GM21786 (cell line): Measurements from ENCODE around the gene TMEM131.

Experiments
- ATAC-seq: cut with Tn5 transposase; IDR thresholded peaks from one replicate; pipeline ENCODE4 v1.9.1; 2021; ENCODE audit not compliant: unreplicated experiment

The TMEM131 gene

DNA sequence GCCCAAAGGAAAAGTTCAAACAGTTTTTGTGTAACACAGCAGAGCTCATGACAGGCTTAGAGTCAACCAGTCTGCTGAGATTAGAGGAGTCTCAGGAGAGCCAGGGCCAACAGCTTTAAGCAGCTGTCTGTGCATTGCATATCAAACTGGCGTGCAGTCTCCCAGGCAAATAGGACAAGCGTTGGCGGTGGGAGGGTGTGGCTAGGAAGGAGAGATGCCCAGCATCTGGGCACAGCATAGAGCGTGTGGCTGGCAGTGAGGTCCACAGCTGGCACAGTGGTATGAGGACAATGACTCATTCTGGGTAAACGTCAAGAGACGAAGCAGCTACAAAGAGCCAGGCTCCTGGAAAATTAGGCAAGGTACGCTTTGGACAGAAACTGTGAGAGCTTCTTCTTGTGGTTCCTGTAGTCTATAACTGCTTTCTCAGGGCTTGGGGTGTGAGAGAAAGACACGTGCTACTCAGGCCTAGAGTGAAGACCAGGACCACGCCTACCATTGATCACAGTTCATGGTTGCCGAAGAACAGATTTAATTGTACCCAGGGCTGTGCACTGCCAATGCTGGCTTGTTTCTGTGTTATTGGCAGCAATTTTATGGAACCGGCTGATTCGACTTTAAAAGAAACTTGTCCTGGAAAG, 267.5 kb downstream of the TMEM131 start:
- ATAC-seq = no peak

DNA sequence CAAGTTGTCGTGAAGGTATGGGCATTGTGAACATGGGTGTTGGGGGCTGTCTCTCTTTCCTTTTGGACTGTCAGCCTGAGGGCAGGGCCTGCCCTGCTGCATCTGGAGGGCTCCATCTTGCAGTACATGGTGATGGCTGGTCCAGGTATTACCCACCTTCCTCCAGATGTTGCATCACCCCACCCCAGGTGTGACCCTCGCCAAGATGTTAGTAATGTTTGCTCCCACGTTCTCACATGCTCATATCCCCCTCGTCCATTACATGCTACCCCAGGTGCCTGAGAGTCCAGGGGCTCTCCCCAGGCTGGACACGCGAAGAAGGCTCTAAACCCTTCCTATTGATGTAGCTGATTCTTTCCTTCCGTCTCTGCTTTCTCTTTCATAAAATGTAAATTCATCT, 268.5 kb downstream of the TMEM131 start:
- no peak for ATAC-seq

- no peak for ATAC-seq
These were observed 269.3 kb downstream of the TMEM131 start for GRCh38 chr2:97726261-97727064.

DNA sequence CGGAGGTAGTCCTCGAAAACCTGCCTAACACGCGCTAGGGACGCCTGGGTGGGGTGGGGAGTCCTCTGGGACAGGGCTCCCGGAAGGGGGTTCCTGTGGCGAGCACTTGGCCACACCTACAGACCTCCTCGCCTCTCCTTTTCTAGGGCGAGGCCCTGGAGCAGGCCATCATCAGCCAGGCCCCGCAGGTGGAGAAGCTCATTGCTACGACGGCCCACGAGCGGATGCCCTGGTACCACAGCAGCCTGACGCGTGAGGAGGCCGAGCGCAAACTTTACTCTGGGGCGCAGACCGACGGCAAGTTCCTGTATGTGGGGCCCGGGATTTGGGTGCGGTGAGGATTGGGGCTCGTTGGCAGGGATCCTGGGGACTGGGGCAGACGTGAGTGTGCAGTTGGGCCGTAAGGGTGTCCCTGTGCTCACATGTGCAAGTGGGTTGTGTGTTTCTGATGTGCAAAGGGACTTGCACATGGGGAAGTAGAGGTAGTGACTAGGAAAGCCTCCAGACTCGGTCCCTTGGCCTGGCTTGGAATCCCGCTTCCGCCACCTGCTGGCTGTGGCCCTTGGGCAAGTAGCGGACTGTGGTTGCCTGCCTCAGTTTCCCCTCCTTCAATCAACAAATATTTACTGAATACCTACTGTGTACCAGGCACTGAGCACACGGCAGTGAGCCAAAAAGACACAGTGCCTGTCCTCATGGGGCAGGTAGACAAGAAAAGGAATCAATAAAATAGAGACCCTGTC, 270.6 kb downstream of the TMEM131 start:
- no peak for ATAC-seq

DNA sequence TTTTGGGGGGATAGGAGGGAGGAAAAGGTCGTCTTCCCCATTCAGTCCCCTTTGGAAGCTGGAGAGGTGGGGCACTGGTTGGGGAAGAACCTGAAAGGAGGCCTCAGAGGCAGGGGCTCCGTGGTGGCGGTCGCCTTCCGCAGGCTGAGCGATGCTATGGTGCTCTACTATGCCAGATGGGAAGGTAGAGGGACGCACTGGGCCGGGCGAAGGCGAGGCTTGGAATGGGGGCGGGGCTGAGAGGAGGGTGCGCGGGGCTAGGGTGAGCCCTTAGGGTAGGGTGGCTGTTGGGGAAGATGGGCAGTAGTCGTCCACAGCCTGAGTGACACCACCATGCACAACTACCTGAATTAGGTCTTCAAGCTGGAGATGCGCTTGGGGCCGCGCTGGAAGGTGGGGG, 271.2 kb downstream of the TMEM131 start:
- no peak for ATAC-seq

- no peak for ATAC-seq
These were observed 271.7 kb downstream of the TMEM131 start for GRCh38 chr2:97724073-97724410.

DNA sequence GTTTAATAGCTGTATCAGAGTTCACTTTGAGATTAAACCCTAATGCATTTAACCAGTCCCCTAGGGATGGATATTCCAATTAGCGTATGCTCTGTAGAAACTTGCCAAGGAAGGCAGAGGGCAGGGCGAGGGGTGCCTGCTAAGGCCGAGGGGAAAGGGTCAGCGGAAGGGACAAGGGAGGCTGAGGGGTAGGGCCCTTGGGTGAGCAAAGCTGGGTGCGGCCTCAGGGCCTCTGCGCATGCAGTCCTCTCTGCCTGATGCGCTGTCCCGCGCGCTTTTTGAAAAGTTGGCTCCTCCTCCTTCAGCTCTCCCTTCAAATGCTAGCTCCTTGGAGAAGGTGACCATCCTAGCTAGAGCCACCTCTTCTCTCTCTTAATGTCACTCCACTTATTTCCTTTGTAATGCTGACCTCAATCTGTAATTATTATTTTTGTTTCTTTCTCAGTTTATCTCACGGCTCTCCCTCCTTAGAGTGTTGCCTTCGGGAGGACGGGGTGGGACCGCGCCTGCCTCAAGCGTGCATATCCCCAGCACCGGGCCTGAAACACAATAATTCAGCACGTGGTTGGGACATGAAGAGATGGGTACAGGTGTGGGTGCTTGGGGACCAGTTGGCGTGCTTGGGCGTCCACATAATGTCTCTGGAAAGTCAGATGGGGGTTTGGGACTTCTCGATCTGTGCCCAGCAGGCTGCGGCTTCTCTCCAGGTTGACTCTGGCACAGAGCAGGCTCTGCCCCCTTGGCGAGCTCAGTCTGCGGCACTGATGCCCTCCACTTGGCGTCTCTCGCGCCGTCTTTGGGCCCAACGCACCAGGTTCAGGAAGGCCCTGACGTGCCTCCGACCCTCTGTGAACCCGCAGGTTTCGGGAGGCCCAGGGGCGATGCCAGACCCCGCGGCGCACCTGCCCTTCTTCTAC, 272.3 kb downstream of the TMEM131 start:
- ATAC-seq = no peak

- no peak for ATAC-seq
These were observed 273.5 kb downstream of the TMEM131 start for GRCh38 chr2:97722227-97722626.

DNA sequence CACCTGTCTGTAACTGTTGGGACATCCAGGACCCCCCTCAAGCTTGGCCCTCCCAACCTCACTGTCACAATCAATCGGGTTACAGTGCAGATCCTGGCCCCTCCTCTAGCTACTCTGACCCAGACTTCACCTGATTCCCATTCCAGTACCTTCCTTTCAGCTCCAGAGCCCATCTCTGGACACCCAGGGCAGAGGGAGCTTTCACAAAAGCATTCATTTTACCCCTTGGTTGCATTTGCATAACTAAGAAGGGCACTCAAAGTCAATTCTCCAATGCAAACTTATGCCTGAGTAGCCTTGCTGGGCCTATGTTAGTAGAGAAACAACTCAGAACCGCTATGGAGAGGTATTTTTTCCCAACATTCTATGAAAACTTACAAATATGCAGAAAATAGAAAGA, 275.0 kb downstream of the TMEM131 start:
- ATAC-seq = no peak

DNA sequence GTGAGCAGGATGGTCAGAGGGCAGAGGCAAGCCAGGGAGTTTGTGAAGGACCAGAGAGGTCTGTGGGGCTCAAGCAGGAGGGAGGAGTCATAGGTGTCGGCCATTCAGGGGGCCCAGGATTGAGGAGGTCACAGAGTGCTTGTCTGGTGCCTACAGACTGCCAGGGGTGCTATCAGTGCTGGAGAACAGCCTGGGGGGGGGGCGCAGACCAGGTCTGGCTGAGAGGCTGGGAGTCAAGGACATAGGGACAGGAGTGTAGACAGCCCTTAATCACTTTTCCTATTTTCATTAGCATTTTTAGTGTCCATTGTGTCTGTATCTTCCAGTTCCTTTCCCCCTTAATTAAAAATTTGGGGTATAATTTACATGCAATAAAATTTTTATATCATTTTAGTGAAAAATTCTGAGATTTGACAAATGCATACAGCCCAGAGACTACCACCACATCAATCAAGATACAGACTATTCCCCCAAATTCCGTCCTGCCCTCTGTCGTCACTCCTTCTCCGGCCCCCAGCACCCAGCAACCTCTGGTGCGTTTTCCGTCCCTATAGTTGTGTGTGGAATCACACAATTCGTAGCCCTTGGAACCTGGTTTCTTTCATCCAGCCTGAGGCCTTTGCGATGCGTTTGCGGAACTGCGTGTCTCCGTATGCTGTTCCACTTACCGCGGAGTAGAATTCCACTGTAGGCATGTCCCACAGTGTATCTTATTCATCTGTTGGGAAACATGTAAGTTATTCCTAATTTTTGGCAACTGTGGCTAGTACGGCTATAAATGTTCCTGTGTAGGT, 276.2 kb downstream of the TMEM131 start:
- no peak for ATAC-seq

DNA sequence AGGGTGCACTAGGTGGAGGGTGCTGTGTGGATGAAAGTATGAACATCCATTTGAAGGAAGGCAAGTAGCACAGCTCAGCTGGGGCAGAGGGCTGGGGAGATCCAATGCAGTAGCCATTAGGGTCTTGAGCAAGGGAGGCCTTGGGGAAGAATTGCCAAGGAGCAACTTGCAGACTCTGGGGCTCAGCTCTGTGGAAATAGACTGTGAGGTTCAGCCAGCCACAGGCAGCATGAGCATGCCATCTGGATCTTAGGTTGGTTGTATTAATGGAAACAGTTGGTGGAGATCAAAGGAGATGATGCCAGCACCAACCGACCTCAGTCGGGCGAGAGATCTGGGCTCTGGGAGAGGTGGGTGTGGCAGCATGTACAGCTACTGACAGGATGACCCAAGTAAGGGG, 276.8 kb downstream of the TMEM131 start:
- ATAC-seq = no peak

GRCh38 chr2:97718051-97718882, 277.5 kb downstream of the TMEM131 start:
- ATAC-seq = no peak

DNA sequence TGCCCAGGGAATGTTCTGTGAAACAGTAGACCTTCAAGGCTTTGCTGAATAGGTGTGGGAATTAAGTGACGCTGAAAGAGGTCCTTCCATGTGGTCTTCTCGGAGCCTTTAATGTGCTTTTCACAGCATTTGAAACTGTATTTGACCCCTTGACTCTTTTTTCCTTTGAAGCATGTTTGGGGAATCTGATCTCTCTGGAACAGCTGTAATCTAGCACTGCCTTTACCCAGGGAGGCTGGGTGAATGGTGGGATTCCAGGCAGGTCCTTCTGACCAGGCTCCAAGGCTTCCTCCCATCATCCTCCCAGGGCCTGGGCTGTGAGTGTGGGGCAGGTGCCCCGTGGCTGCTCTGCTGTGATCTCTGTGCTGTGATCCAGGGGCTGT, 278.1 kb downstream of the TMEM131 start:
- ATAC-seq = no peak

DNA sequence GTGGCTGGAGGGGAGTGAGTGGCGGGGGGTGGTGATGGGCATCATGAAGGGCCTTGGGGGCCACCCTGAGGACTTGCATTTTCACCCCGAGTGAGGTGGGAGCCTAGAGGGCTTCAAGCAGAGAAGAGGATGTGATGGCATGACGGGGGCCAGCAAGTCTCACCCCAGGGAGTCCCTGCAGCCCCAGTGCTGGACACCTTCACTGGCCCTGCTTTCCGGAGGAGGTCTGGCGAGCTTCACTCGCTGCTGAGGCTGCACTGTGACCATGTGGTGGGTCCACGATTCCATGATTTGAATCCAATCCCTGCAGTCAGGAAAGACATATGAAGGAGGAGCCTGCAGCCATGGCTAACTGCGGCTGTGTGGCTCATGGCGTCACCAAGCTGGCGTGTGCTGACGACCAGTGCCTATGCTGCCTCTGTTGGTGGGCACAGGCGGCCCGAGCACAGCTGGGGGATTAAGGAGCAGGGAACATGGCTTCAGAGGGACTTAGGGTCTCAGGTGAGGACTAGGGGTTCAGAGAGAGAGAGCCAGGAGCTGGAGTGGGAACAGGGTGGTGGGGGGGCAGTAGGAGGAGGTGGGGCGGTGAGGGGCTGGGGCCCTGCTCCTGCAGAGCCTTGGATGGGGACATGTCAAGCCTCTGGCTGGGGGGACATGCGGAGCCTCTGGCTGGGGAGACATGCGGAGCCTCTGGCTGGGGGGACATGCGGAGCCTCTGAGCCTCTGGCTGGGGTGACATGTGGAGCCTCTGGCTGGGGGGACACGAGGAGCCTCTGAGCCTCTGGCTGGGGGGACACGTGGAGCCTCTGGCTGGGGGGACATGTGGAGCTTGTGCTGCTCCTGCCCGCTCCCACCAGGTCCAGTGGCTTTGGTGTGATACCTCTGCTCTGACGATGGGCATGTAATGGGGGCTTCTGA, 278.8 kb downstream of the TMEM131 start:
- ATAC-seq = no peak

- ATAC-seq = no peak
These were observed 279.6 kb downstream of the TMEM131 start for GRCh38 chr2:97715951-97716694.

DNA sequence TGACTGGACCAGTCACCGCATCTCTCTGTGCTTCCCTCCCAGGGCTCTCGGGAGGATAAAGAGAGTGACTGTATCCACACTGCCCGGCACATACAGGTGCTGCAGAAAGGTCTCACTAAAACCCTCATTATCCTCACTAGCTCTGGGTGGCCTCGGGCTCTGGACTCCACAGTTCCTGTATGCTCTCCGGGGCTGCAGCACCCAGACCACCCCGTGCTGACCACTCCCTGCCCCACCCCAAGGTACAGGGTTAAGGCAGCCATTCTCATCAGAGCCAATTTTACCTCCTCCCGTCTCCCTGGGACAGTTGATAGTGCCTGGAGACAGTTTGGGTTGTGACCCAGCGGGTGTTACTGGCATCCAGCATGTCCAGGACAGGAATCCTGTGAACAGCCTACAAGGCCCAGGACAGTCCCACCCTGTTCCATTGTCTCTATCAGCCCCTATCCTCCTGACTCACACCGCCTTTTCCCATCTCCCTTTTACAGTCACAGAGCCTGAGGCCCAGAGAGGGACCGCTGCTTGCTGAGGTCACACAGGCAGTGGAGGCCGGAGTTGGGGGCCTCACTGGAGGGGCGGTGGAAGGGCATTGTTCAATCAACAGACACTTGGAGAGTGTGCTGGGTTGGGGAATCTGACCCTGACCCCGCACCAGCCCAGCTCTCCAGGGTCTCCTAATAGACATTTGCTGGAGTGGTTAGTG, 280.6 kb downstream of the TMEM131 start:
- ATAC-seq = no peak
